MM.1S (cell line): ENCODE data around the gene KSR2.

Experiments used
- CTCF ChIP-seq: fragments of 300-600 bp; sonication (generic); IDR thresholded peaks from 2 replicates; pipeline ENCODE4 v1.5.1; 2016; ENCODE audit warnings: antibody characterized with exemption, low read length, mixed read lengths
- EZH2 ChIP-seq: fragments of 300-600 bp; sonication (generic); optimal IDR thresholded peaks from 2 replicates; pipeline ENCODE3; 2017; ENCODE audit warnings: low read depth, mild to moderate bottlenecking, antibody characterized with exemption, low read length, mixed read lengths
- EZH2phosphoT487 ChIP-seq: fragments of 300-600 bp; sonication (generic); IDR thresholded peaks from 2 replicates; pipeline ENCODE4 v1.6.1; 2018; ENCODE audit warnings: antibody characterized with exemption, low read length

- TF ChIP-seq CTCF (no peak), EZH2 (no peak), EZH2phosphoT487 (no peak)
Observed at GRCh38 chr12:117703584-117703983, 265.2 kb downstream of the KSR2 start.
